GM12878 (cell line): ENCODE data around the gene ITGB2.

Experiments used
- ATF2 ChIP-seq: IDR thresholded peaks from 2 replicates; pipeline ENCODE4 v1.6.1; 2012; ENCODE audit warnings: low read length, inconsistent platforms
- BACH1 ChIP-seq: fragments of 450-650 bp; IDR thresholded peaks from 2 replicates; pipeline ENCODE4 v1.6.1; 2017; ENCODE audit warnings: mild to moderate bottlenecking, borderline replicate concordance
- BCL11A ChIP-seq: IDR thresholded peaks from 2 replicates; pipeline ENCODE4 v1.6.1; 2011; ENCODE audit warnings: low read depth, low read length
- BCLAF1 ChIP-seq: fragments of 450-650 bp; IDR thresholded peaks from 2 replicates; pipeline ENCODE4 v1.6.1; 2017; ENCODE audit warnings: antibody characterized with exemption, mild to moderate bottlenecking, moderate library complexity
- CTCF ChIP-seq, 3 experiments: IDR thresholded peaks in 2 of 3; conservative IDR thresholded peaks in 1 of 3; 2 replicates each; pipeline ENCODE4 v1.5.1; 2011; ENCODE audit warnings: low read depth in 3 of 3, low read length in 3 of 3, mild to moderate bottlenecking in 3 of 3, control low read depth in 2 of 3, moderate library complexity in 2 of 3, inconsistent platforms in 1 of 3, mixed read lengths in 1 of 3; ENCODE audit not compliant: control insufficient read depth in 2 of 3, insufficient read depth in 1 of 3; ENCODE audit errors: extremely low read depth in 1 of 3
- CUX1 ChIP-seq: IDR thresholded peaks from 2 replicates; pipeline ENCODE4 v1.6.1; 2012; ENCODE audit warnings: improper control_type of control experiment, low read depth, low read length; ENCODE audit not compliant: insufficient replicate concordance
- ELK1 ChIP-seq: IDR thresholded peaks from 2 replicates; pipeline ENCODE4 v1.6.1; 2012; ENCODE audit warnings: low read depth, low read length, improper control_type of control experiment
- MYC ChIP-seq: IDR thresholded peaks from 2 replicates; pipeline ENCODE4 v1.6.1; 2011; ENCODE audit warnings: mild to moderate bottlenecking, low read length, moderate library complexity, inconsistent platforms; ENCODE audit not compliant: insufficient read depth, insufficient replicate concordance, insufficient read length, severe bottlenecking
- POLR2A ChIP-seq: IDR thresholded peaks from 2 replicates; pipeline ENCODE4 v1.6.1; 2011; ENCODE audit warnings: low read depth, mild to moderate bottlenecking, low read length
- RAD21 ChIP-seq: IDR thresholded peaks from 2 replicates; pipeline ENCODE4 v1.6.1; 2011; ENCODE audit warnings: mild to moderate bottlenecking, low read depth, low read length, moderate library complexity; ENCODE audit not compliant: insufficient read depth
- RFX5 ChIP-seq: IDR thresholded peaks from 2 replicates; pipeline ENCODE4 v1.6.1; 2011; ENCODE audit warnings: low read depth, low read length, improper control_type of control experiment

GRCh38 chr21:44873356-44874239 lies 47.1 kb downstream of the ITGB2 start, which contains the start of gene PTTG1IP:
- no peak for TF ChIP-seq RAD21
- TF ChIP-seq BACH1, result peak; percentile 91
- TF ChIP-seq MYC, result no peak
- TF ChIP-seq ATF2, result no peak
- no peak for TF ChIP-seq RFX5
- TF ChIP-seq ELK1, result peak; percentile 88
- TF ChIP-seq CUX1, result no peak
- TF ChIP-seq BCL11A, result no peak
- TF ChIP-seq POLR2A, result peak; percentile 87
- TF ChIP-seq BCLAF1, result no peak
- TF ChIP-seq CTCF (IDR thresholded peaks at IDR 0.05 in 2 of 3, conservative IDR thresholded peaks at IDR 0.05 in 1 of 3; ENCODE audit: control insufficient read depth in 2 of 3, extremely low read depth in 1 of 3, insufficient read depth in 1 of 3, low read depth in 3 of 3, low read length in 3 of 3), result no peak
